Endothelial cell of umbilical vein (primary cell): ENCODE data around the gene KLHL1. TPM values are rescaled to one million over a fixed set of nuclear protein-coding genes. Genes with fewer than 3 reads are reported as not detected.

Source experiments
- BruUV-seq: library from RNA; stranded (reverse); fragments of 400-500 nt; replicated peaks from 2 replicates; lab custom pipeline; 2021; lab: Mats Ljungman, UMichigan
- CTCF ChIA-PET: fragments of 300-600, 350-600 bp; sonication (Branson Sonifier 250); formaldehyde crosslinking; loops from one replicate; lab custom pipeline; 2021; ENCODE audit warnings: antibody characterized with exemption, inconsistent platforms; lab: Charles Lee
- POLR2A ChIA-PET: fragments of 300-600, 350-600 bp; sonication (Branson Sonifier 250); formaldehyde crosslinking; loops from one replicate; lab custom pipeline; 2021; ENCODE audit warnings: antibody characterized with exemption, inconsistent platforms; lab: Charles Lee
- DNase-seq: peaks from one replicate; pipeline ENCODE4 v3.0.0-alpha.2; 2011; ENCODE audit warnings: low read depth, low spot score
- FAIRE-seq: peaks from 2 replicates; lab custom pipeline; 2011; peaks lifted over from hg19 to GRCh38; lab: Jason Lieb, UNC
- H2AFZ ChIP-seq: 2 replicates; pipeline ENCODE4 v1.6.0; 2012; ENCODE audit warnings: low read depth, low read length, control low read depth, inconsistent platforms
- H3K27ac ChIP-seq: 2 replicates; pipeline ENCODE4 v1.5.1; 2011; ENCODE audit warnings: low read depth, mild to moderate bottlenecking, control low read depth, low read length, moderate library complexity; ENCODE audit not compliant: insufficient read depth
- H3K27me3 ChIP-seq, 2 experiments: 2 replicates each; pipeline versions ENCODE4 v1.6.0 to v1.6.1; 2011; ENCODE audit warnings: low read length in 2 of 2, mixed read lengths in 1 of 2; ENCODE audit not compliant: control insufficient read depth in 2 of 2, insufficient read depth in 2 of 2
- H3K36me3 ChIP-seq, 2 experiments: 2 replicates in 1 of 2; 3 replicates in 1 of 2; pipeline ENCODE4 v1.5.1; 2011; ENCODE audit warnings: low read length in 2 of 2, mild to moderate bottlenecking in 1 of 2, moderate library complexity in 1 of 2; ENCODE audit not compliant: control insufficient read depth in 2 of 2, insufficient read depth in 2 of 2; ENCODE audit errors: extremely low read depth in 1 of 2
- H3K4me1 ChIP-seq: 3 replicates; pipeline ENCODE4 v1.5.1; 2011; ENCODE audit warnings: mild to moderate bottlenecking, low read length; ENCODE audit not compliant: control insufficient read depth, insufficient read depth; ENCODE audit errors: extremely low read depth
- H3K4me2 ChIP-seq: 2 replicates; pipeline ENCODE4 v1.6.1; 2011; ENCODE audit warnings: low read length, control low read depth, mixed read lengths; ENCODE audit not compliant: insufficient read depth
- H3K4me3 ChIP-seq, 3 experiments: fragments of 200-600 bp in 1 of 3; sonication (generic), shearing (Covaris generic) in 1 of 3; replicated peaks in 1 of 3; 2 replicates each; pipeline ENCODE4 v1.5.1; 2011 to 2016; ENCODE audit warnings: control low read depth in 3 of 3, low read length in 3 of 3, mild to moderate bottlenecking in 2 of 3, inconsistent platforms in 1 of 3, low read depth in 1 of 3, moderate library complexity in 1 of 3; ENCODE audit not compliant: insufficient read depth in 1 of 3
- H3K79me2 ChIP-seq: 2 replicates; pipeline ENCODE4 v1.6.0; 2012; ENCODE audit warnings: low read length, inconsistent platforms; ENCODE audit not compliant: control insufficient read depth, insufficient read depth
- H3K9ac ChIP-seq: replicated peaks from 2 replicates; pipeline ENCODE3; 2011; ENCODE audit warnings: low read length, control low read depth; ENCODE audit not compliant: insufficient read depth; ENCODE audit errors: extremely low read depth
- H3K9me1 ChIP-seq: replicated peaks from 3 replicates; pipeline ENCODE4 v1.6.0; 2011; ENCODE audit warnings: mild to moderate bottlenecking, low read length; ENCODE audit not compliant: control insufficient read depth, insufficient read depth; ENCODE audit errors: extremely low read depth
- H3K9me3 ChIP-seq: replicated peaks from 2 replicates; pipeline ENCODE4 v1.5.1; 2012; ENCODE audit warnings: low read length, inconsistent platforms; ENCODE audit not compliant: control insufficient read depth, insufficient read depth
- H4K20me1 ChIP-seq: replicated peaks from 2 replicates; pipeline ENCODE3; 2011; ENCODE audit warnings: mild to moderate bottlenecking, low read length; ENCODE audit not compliant: control insufficient read depth, insufficient read depth; ENCODE audit errors: extremely low read depth
- EZH2 ChIP-seq: IDR thresholded peaks from 2 replicates; pipeline ENCODE4 v1.6.1; 2012; ENCODE audit warnings: borderline replicate concordance, low read depth, mild to moderate bottlenecking, moderate library complexity, low read length, inconsistent platforms; ENCODE audit not compliant: severe bottlenecking
- FOS ChIP-seq: IDR thresholded peaks from 2 replicates; pipeline ENCODE4 v1.6.1; 2011; ENCODE audit warnings: mild to moderate bottlenecking, low read length, moderate library complexity, borderline replicate concordance; ENCODE audit not compliant: insufficient read depth
- GATA2 ChIP-seq: IDR thresholded peaks from 2 replicates; pipeline ENCODE4 v1.7.0; 2011; ENCODE audit warnings: low read depth, mild to moderate bottlenecking, moderate library complexity, mixed read lengths, low read length; ENCODE audit not compliant: insufficient read length, insufficient read depth
- MYC ChIP-seq: IDR thresholded peaks from one replicate; pipeline ENCODE4 v1.6.1; 2011; ENCODE audit warnings: mild to moderate bottlenecking, low read depth, low read length
- POLR2A ChIP-seq: IDR thresholded peaks from 2 replicates; pipeline ENCODE4 v1.6.1; 2012; ENCODE audit warnings: low read depth, mild to moderate bottlenecking, control low read depth, low read length
- POLR2AphosphoS5 ChIP-seq: IDR thresholded peaks from 2 replicates; pipeline ENCODE4 v1.6.1; 2012; ENCODE audit warnings: low read depth, mild to moderate bottlenecking, control low read depth, low read length, moderate library complexity; ENCODE audit not compliant: insufficient read depth
- dilution Hi-C: fragments of 300-500 bp; cut with MboI; formaldehyde crosslinking; loops from one replicate; pipeline ENCODE4 v1.15.0; 2019; ENCODE audit warnings: low sequenced_read_pairs; ENCODE audit not compliant: extremely low pct_ligation_motif_present
- intact Hi-C: fragments of 100-400 bp; cut with micrococcal nuclease; formaldehyde crosslinking; loops from one replicate; pipeline ENCODE4 v1.10.0; 2022
- polyA plus RNA-seq, 4 experiments: library from polyadenylated mRNA; depleted of rRNA in 3 of 4; stranded (reverse) in 3 of 4; unstranded in 1 of 4; fragments of >200 nt; gene quantifications; 2 replicates each; pipeline versions ENCODE4 v1.2.1 to v1.2.3, GENCODE V29; 2011 to 2012; ENCODE audit warnings: missing spikeins in 1 of 4
- total RNA-seq: library from RNA; stranded (reverse); gene quantifications from 2 replicates; pipeline ENCODE4 v1.2.3, GENCODE V29; 2021

KLHL1 gene
- total and polyA plus RNA-seq, 2 donors (not counting 3 experiments of a cell fraction or from before 2014, with no cell fraction given), result not detected

DNA sequence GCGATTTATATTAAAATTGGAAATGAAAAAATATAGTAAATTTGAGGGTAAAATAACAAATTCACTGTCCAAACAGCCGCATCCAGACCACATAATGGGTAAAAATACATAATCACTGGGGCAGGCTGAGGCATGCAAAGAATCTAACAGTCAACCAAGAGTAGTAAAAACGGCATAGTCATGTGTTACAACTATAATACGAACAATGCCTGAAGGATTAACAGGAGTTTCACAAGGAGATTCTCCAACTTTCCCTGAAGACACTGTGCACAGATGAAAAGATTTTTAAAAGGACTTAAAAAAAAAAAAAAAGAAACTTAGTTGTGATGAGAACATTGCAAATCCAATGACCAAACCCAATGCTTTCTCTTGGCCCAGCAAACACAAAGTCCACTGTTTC, 21.0 kb downstream of the KLHL1 start:
- TF ChIP-seq POLR2A (no peak), POLR2AphosphoS5 (no peak), FOS (no peak), MYC (no peak), GATA2 (no peak), EZH2 (no peak)
- CTCF ChIA-PET, result interaction anchor here (1.5 kb wide), 1 partner anchor 9 kb away, joined by 3 read pairs; no protein-coding TSS in a partner anchor

DNA sequence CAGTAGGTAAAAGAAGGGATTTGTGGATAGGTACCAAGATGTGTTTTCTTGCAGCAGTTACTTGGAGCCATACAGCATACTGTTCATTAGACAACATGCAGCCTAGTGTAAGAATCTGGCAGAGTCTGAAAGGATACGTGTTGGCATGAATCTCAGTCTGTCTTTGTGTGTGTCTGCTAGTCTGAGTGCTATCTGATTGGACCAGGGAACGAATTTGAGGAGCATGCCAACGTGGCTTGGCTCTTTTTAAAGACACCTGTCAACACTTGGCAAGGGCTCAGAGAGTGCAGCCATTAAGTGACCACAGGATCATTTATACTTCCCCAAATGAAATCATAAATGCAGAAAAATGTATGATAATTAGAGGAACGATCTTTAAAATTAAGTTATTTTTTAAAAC, 28.2 kb downstream of the KLHL1 start:
- H3K36me3 ChIP-seq, result no peaks in the 10 kb centered on the region
- no peak overlapping the region for H3K4me2 ChIP-seq
- H2AFZ ChIP-seq, result no peak overlapping the region
- H3K4me1 ChIP-seq, result no peaks in the 10 kb centered on the region
- no peaks in the 10 kb centered on the region for H3K9me1 ChIP-seq
- dilution Hi-C loops (no loop called here), intact Hi-C loops (no loop called here)
- DNase-seq (no peak), FAIRE-seq (no peak)
- ChIA-PET CTCF (no interaction called here), POLR2A (no interaction called here)
- no peak overlapping the region for H3K9ac ChIP-seq
- no TSS peak for BruUV-seq
- no peaks in the 10 kb centered on the region for H3K79me2 ChIP-seq
- TF ChIP-seq GATA2, result no peak
- no peak for TF ChIP-seq POLR2A
- TF ChIP-seq EZH2, result no peak
- TF ChIP-seq POLR2AphosphoS5, result no peak
- H3K27me3 ChIP-seq, result no peaks in the 10 kb centered on the region
- H4K20me1 ChIP-seq, result no peaks in the 10 kb centered on the region
- no peak overlapping the region for H3K4me3 ChIP-seq
- no peaks in the 10 kb centered on the region for H3K9me3 ChIP-seq
- H3K27ac ChIP-seq, result no peak overlapping the region

More for the DNA sequence above, 21.0 kb downstream of the KLHL1 start:
- Histone ChIP-seq H3K4me1 (no peaks in the 10 kb centered on the region), H3K27me3 (no peaks in the 10 kb centered on the region), H3K9me1 (no peaks in the 10 kb centered on the region), H3K9ac (no peak overlapping the region), H2AFZ (no peak overlapping the region), H3K36me3 (no peaks in the 10 kb centered on the region), H3K27ac (no peak overlapping the region), H3K79me2 (no peaks in the 10 kb centered on the region), H4K20me1 (no peaks in the 10 kb centered on the region), H3K4me3 (no peak overlapping the region), H3K9me3 (no peaks in the 10 kb centered on the region), H3K4me2 (no peak overlapping the region)
- BruUV-seq, result no TSS peak
- DNase-seq, result no peak
- no peak for FAIRE-seq
- dilution Hi-C loops, result no loop called here
- intact Hi-C loops, result no loop called here
- POLR2A ChIA-PET, result no interaction called here
